Endothelial cell (in vitro differentiated cells): Measurements from ENCODE around the gene AKAP11. TPM values are rescaled to one million over a fixed set of nuclear protein-coding genes. Genes with fewer than 3 reads are reported as not detected.
A peak's percentile ranks its signal among the peaks of the same experiment; 100 is the strongest.

Experiments
- DNase-seq: peaks from one replicate; pipeline ENCODE4 v3.0.0; 2021; ENCODE audit warnings: low spot score
- H3K27ac Mint-ChIP-seq: one replicate; pipeline ENCODE4 v1.8.0; 2021; ENCODE audit warnings: mixed read lengths, inconsistent platforms; ENCODE audit not compliant: unreplicated experiment
- H3K27me3 Mint-ChIP-seq: one replicate; pipeline ENCODE4 v1.8.0; 2021; ENCODE audit warnings: mild to moderate bottlenecking, moderate library complexity, mixed read lengths, inconsistent platforms; ENCODE audit not compliant: unreplicated experiment
- H3K36me3 Mint-ChIP-seq: one replicate; pipeline ENCODE4 v1.8.0; 2021; ENCODE audit warnings: mild to moderate bottlenecking, low read depth, mixed read lengths, inconsistent platforms; ENCODE audit not compliant: unreplicated experiment
- H3K4me1 Mint-ChIP-seq: one replicate; pipeline ENCODE4 v1.8.0; 2021; ENCODE audit warnings: mild to moderate bottlenecking, mixed read lengths, inconsistent platforms; ENCODE audit not compliant: unreplicated experiment
- H3K4me3 Mint-ChIP-seq: one replicate; pipeline ENCODE4 v1.8.0; 2021; ENCODE audit warnings: mild to moderate bottlenecking, mixed read lengths, inconsistent platforms; ENCODE audit not compliant: unreplicated experiment
- H3K9me3 Mint-ChIP-seq: one replicate; pipeline ENCODE4 v1.8.0; 2021; ENCODE audit warnings: mixed read lengths, inconsistent platforms; ENCODE audit not compliant: unreplicated experiment
- total RNA-seq: library from RNA; stranded (reverse); fragmentation: NEBNext Ultra II Directional; extraction: Animal tissue kit (Norgen Biotek cat#: 25700); gene quantifications from one replicate; pipeline ENCODE4 v1.2.1, GENCODE V29; 2021; ENCODE audit not compliant: unreplicated experiment
- TF ChIP-seq, protein P1 (sequence below): fragments of 200-600 bp; sonication (generic); IDR thresholded peaks from one replicate; pipeline ENCODE4 v1.5.0; 2021; ENCODE audit warnings: antibody characterized with exemption; ENCODE audit not compliant: unreplicated experiment

AKAP11 gene
- total RNA-seq, 1 donor from 2014 or later = 22.7 TPM

DNA sequence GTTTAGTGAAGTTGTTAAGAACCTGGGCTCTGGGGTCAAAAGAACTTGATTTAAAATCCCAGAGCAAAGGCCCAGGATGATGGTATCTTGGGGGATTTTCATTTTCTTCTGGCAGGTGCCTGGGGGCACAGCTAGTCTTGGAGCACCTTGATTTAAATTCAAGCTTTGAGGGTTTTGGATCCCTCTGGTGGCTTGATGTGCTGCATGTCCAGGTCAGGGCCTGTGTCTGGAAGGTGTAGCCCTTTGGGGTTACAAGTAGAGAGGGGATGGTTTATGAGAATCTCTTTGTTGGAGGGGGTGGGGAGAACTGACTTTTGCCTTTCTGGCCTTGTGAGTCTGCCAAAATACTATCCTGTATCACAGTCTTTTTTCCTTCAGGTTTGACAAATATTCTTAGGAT, 55.8 kb downstream of the AKAP11 start:
- no peak for DNase-seq
- no peaks in the 10 kb centered on the region for H3K4me1 Mint-ChIP-seq
- TF ChIP-seq, protein P1, sequence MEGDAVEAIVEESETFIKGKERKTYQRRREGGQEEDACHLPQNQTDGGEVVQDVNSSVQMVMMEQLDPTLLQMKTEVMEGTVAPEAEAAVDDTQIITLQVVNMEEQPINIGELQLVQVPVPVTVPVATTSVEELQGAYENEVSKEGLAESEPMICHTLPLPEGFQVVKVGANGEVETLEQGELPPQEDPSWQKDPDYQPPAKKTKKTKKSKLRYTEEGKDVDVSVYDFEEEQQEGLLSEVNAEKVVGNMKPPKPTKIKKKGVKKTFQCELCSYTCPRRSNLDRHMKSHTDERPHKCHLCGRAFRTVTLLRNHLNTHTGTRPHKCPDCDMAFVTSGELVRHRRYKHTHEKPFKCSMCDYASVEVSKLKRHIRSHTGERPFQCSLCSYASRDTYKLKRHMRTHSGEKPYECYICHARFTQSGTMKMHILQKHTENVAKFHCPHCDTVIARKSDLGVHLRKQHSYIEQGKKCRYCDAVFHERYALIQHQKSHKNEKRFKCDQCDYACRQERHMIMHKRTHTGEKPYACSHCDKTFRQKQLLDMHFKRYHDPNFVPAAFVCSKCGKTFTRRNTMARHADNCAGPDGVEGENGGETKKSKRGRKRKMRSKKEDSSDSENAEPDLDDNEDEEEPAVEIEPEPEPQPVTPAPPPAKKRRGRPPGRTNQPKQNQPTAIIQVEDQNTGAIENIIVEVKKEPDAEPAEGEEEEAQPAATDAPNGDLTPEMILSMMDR = no peak
- H3K27me3 Mint-ChIP-seq = no peaks in the 10 kb centered on the region
- no peak overlapping the region for H3K4me3 Mint-ChIP-seq
- H3K36me3 Mint-ChIP-seq = no peaks in the 10 kb centered on the region
- H3K27ac Mint-ChIP-seq = no peak overlapping the region
- H3K9me3 Mint-ChIP-seq = no peaks in the 10 kb centered on the region

DNA sequence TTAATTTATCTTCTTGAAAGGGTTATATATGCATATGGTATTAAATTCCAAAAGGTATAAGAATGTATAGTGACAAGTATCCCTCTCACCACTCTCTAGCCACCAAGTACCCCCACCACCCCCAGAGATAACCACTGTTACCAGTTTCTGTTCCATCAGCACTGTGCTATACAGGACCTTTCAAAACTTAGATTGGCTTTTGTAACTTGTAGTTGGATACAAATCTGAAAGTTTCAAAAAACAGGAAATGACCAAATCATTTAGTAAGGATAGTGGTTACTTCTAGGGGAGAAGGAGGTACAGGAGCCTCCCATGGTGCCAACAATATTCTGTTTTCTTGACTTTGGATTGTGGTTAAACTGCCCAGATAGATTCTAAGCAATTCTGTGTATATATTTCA, 56.7 kb downstream of the AKAP11 start:
- Mint-ChIP-seq H3K27me3 (no peaks in the 10 kb centered on the region), H3K27ac (no peak overlapping the region), H3K9me3 (no peaks in the 10 kb centered on the region), H3K4me3 (no peak overlapping the region), H3K36me3 (no peaks in the 10 kb centered on the region), H3K4me1 (no peaks in the 10 kb centered on the region)
- TF ChIP-seq, protein P1 = no peak
- DNase-seq = no peak

DNA sequence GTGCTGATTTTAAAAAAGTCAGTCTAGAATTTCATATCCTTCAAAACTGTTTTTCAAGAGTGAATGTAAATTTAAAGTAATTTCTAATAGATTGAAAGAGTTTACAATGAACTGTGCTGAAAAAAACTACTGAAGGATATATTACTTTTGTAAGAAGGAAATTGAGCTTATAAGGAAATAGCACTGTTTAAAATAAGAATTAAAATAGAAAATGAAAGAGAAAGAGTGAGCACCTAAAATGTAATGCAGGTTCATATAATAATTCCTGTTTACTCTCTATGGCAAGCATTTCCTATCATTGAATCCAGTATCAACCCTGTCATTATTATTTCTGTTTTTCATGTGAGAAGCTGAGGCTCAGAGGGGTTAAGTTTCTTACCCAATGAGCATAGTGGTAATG, 57.3 kb downstream of the AKAP11 start:
- no peak overlapping the region for H3K4me3 Mint-ChIP-seq
- no peak for DNase-seq
- H3K4me1 Mint-ChIP-seq = no peaks in the 10 kb centered on the region
- TF ChIP-seq, protein P1 = no peak
- no peaks in the 10 kb centered on the region for H3K9me3 Mint-ChIP-seq
- H3K27ac Mint-ChIP-seq = no peak overlapping the region
- no peaks in the 10 kb centered on the region for H3K36me3 Mint-ChIP-seq
- H3K27me3 Mint-ChIP-seq = no peaks in the 10 kb centered on the region

DNA sequence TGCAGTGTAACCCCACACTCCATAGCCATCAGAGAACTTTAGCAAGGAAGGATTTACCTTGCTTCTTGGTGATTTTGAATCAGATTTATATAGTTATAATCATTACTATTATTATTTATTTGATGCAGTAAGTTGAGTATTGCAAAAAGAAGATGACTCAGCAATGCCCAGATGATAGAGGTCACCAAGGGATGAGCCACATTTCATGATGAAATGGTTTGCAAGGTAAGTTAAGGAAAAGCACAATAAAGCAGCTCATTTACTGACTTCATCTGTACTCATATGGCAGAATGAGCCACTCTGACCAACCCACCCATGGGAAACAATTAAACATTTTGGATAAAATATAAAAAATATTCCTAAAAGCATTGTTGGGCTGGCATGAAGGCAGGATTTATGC, 59.1 kb downstream of the AKAP11 start:
- H3K9me3 Mint-ChIP-seq = no peaks in the 10 kb centered on the region

DNA sequence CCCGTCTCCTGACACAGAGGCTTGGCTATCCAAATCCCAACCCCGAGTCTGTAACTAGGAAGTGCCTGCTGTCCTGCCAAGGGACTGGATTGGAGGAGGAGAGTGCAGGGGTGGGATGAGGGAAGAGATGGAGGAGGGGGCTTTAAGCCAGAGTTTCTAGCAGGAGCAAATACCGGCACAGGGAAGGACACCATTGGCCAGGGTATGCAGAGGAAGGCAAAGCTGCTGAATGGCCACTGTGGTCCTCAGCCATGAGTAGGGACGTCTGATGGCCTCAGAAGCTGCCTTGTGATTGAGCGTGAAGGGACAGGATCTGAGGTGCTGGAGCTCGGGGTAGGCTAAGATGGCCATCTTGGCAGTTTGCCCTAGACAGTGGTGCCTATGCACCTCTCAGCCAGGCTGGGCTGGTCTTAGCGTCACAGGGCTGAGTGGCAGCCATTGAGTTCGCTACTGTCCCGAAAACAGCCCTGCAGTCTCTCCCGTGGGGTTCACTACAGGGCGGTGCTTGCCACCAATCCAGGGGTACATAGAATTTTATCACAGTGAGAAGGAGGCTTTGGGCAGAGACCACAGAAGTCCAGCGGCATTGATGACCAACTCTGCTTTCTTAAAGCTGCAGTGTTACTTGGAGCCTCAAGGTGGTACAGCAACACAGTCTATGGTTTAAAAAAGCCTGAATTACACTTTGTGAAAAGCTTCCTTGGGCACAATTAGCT, 61.8 kb downstream of the AKAP11 start:
- peaks cover 7% of the 10 kb centered on the region for H3K4me1 Mint-ChIP-seq
- TF ChIP-seq, protein P1 = peak; percentile 33
- H3K36me3 Mint-ChIP-seq = no peaks in the 10 kb centered on the region

More for the DNA sequence above, 59.1 kb downstream of the AKAP11 start:
- H3K27ac Mint-ChIP-seq = no peak overlapping the region
- H3K4me3 Mint-ChIP-seq = no peak overlapping the region
- H3K27me3 Mint-ChIP-seq = no peaks in the 10 kb centered on the region
- no peak for DNase-seq
- H3K36me3 Mint-ChIP-seq = no peaks in the 10 kb centered on the region
- H3K4me1 Mint-ChIP-seq = no peaks in the 10 kb centered on the region
- TF ChIP-seq, protein P1 = no peak

More for the DNA sequence above, 61.8 kb downstream of the AKAP11 start:
- peak; percentile 7 for DNase-seq
- Mint-ChIP-seq H3K27me3 (no peaks in the 10 kb centered on the region), H3K4me3 (no peak overlapping the region), H3K27ac (no peak overlapping the region), H3K9me3 (no peaks in the 10 kb centered on the region)
